T follicular helper cell (primary cell): ENCODE data around the gene SRP72.

Source experiments
- DNase-seq: peaks from one replicate; pipeline ENCODE4 v3.0.0-alpha.2; 2020; ENCODE audit warnings: low read depth

The SRP72 gene

GRCh38 chr4:56550642-56551041 is 83.2 kb downstream of the SRP72 start:
- no peak for DNase-seq

GRCh38 chr4:56551516-56551915 is 84.1 kb downstream of the SRP72 start:
- DNase-seq, result no peak

GRCh38 chr4:56552273-56552672 is 84.9 kb downstream of the SRP72 start:
- no peak for DNase-seq
